ENCODE results near the gene PLA2G4E.

The PLA2G4E gene

GRCh38 chr15:41950127-41950483, 70.7 kb downstream of the PLA2G4E start:
- no peaks in the 10 kb centered on the region for H3K27me3 ChIP-seq (ENCODE audit: control insufficient read depth, insufficient read depth, low read length)
- H3K4me1 ChIP-seq (ENCODE audit: control insufficient read depth, insufficient read depth, low read length): peaks cover 3% of the 10 kb centered on the region
- no peak overlapping the region for H3K9ac ChIP-seq (ENCODE audit: low read length)
- H3K4me3 ChIP-seq (ENCODE audit: low read length): no peak overlapping the region
- no peaks in the 10 kb centered on the region for H3K36me3 ChIP-seq (ENCODE audit: control insufficient read depth, insufficient read depth, low read length)
- H3K9me3 ChIP-seq (ENCODE audit: control insufficient read depth, low read length): no peaks in the 10 kb centered on the region

- H3K27me3 ChIP-seq (ENCODE audit: control insufficient read depth, insufficient read depth, low read length): no peaks in the 10 kb centered on the region
- peaks cover 3% of the 10 kb centered on the region for H3K4me1 ChIP-seq (ENCODE audit: control insufficient read depth, insufficient read depth, low read length)
- no peaks in the 10 kb centered on the region for H3K9me3 ChIP-seq (ENCODE audit: control insufficient read depth, low read length)
- no peak overlapping the region for H3K4me3 ChIP-seq (ENCODE audit: low read length)
- no peaks in the 10 kb centered on the region for H3K36me3 ChIP-seq (ENCODE audit: control insufficient read depth, insufficient read depth, low read length)
- H3K9ac ChIP-seq (ENCODE audit: low read length): no peak overlapping the region
These were observed 71.3 kb downstream of the PLA2G4E start for GRCh38 chr15:41949401-41950126.

GRCh38 chr15:41948490-41948889, 72.4 kb downstream of the PLA2G4E start:
- no peak overlapping the region for H3K4me3 ChIP-seq (ENCODE audit: low read length)
- peaks cover 3% of the 10 kb centered on the region for H3K4me1 ChIP-seq (ENCODE audit: control insufficient read depth, insufficient read depth, low read length)
- H3K9ac ChIP-seq (ENCODE audit: low read length): no peak overlapping the region
- no peaks in the 10 kb centered on the region for H3K27me3 ChIP-seq (ENCODE audit: control insufficient read depth, insufficient read depth, low read length)
- H3K36me3 ChIP-seq (ENCODE audit: control insufficient read depth, insufficient read depth, low read length): no peaks in the 10 kb centered on the region
- H3K9me3 ChIP-seq (ENCODE audit: control insufficient read depth, low read length): no peaks in the 10 kb centered on the region

GRCh38 chr15:41946970-41947369, 73.9 kb downstream of the PLA2G4E start:
- H3K4me3 ChIP-seq (ENCODE audit: low read length): no peak overlapping the region
- H3K27me3 ChIP-seq (ENCODE audit: control insufficient read depth, insufficient read depth, low read length): no peaks in the 10 kb centered on the region
- H3K9ac ChIP-seq (ENCODE audit: low read length): no peak overlapping the region
- peaks cover 3% of the 10 kb centered on the region for H3K4me1 ChIP-seq (ENCODE audit: control insufficient read depth, insufficient read depth, low read length)
- no peaks in the 10 kb centered on the region for H3K36me3 ChIP-seq (ENCODE audit: control insufficient read depth, insufficient read depth, low read length)
- H3K9me3 ChIP-seq (ENCODE audit: control insufficient read depth, low read length): no peaks in the 10 kb centered on the region

DNA sequence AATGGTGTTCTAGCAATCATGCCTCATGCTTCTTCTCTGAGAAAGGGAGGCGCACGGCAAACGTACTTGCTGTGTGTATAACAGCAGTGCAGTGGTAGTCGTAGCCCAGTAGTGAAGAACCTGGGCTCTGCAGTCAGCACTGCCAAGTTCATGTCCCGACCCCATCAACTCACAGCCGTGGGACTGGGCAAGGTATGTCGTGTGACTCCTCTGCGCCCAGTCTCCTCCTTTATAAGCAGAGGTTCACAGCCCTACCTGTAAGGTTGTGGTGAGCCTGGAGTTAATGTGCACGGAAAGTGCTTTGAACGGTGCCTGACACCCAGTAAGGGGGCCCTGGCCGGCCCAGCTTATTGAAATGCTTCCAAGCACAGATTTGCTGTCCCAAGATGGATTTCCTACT, 75.1 kb downstream of the PLA2G4E start:
- Histone ChIP-seq H3K9ac (ENCODE audit: low read length) (no peak overlapping the region), H3K4me3 (ENCODE audit: low read length) (no peak overlapping the region), H3K9me3 (ENCODE audit: control insufficient read depth, low read length) (no peaks in the 10 kb centered on the region), H3K4me1 (ENCODE audit: control insufficient read depth, insufficient read depth, low read length) (no peaks in the 10 kb centered on the region), H3K27me3 (ENCODE audit: control insufficient read depth, insufficient read depth, low read length) (no peaks in the 10 kb centered on the region), H3K36me3 (ENCODE audit: control insufficient read depth, insufficient read depth, low read length) (no peaks in the 10 kb centered on the region)

- no peak overlapping the region for H3K9ac ChIP-seq (ENCODE audit: low read length)
These were observed 75.6 kb downstream of the PLA2G4E start for GRCh38 chr15:41945221-41945620.

GRCh38 chr15:41944313-41944940, 76.4 kb downstream of the PLA2G4E start:
- Histone ChIP-seq H3K36me3 (ENCODE audit: control insufficient read depth, insufficient read depth, low read length) (no peaks in the 10 kb centered on the region), H3K9ac (ENCODE audit: low read length) (no peak overlapping the region), H3K4me3 (ENCODE audit: low read length) (no peak overlapping the region), H3K9me3 (ENCODE audit: control insufficient read depth, low read length) (no peaks in the 10 kb centered on the region), H3K4me1 (ENCODE audit: control insufficient read depth, insufficient read depth, low read length) (no peaks in the 10 kb centered on the region), H3K27me3 (ENCODE audit: control insufficient read depth, insufficient read depth, low read length) (no peaks in the 10 kb centered on the region)

More at GRCh38 chr15:41945221-41945620, 75.6 kb downstream of the PLA2G4E start:
- H3K9me3 ChIP-seq (ENCODE audit: control insufficient read depth, low read length): no peaks in the 10 kb centered on the region
- no peaks in the 10 kb centered on the region for H3K27me3 ChIP-seq (ENCODE audit: control insufficient read depth, insufficient read depth, low read length)
- no peaks in the 10 kb centered on the region for H3K36me3 ChIP-seq (ENCODE audit: control insufficient read depth, insufficient read depth, low read length)
- H3K4me1 ChIP-seq (ENCODE audit: control insufficient read depth, insufficient read depth, low read length): no peaks in the 10 kb centered on the region
- no peak overlapping the region for H3K4me3 ChIP-seq (ENCODE audit: low read length)

DNA sequence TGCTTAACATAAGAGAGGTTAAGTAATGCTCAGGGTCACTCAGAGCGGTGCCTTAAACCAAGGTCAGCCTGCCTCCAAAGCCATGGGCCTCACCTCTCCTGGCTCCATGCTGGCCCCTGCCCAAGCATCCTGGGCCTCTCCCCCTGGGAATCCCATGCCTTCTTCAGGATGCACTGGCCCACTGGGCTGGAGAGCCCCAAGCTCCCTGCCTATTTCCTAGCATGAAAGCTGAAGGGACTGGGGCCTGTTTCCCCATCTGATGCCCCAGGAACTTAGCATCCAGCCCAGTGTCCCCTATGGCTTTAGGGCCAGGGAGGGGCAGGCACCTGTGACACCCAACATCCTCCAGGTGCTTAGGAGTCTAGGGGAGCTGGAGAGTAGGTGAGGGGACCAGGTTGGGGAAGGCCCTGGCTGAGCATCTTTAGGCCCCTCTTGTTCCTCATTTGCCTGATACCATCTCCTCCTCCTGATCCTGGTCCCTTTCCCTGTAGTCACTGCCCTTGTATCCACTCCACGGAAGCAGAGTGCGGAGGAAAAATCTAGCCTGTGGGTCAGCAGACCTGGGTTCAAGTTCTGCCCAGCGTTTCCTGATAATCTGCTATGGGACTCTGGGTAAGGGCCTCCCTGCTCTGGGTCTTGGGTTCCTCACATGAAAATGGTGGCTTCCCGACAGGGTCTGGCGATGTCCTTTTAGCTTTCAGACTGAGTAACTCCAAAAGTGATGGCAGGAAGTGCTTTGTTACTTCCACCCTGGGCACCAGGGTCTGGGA, 77.1 kb downstream of the PLA2G4E start:
- H3K9ac ChIP-seq (ENCODE audit: low read length): no peak overlapping the region
- no peaks in the 10 kb centered on the region for H3K27me3 ChIP-seq (ENCODE audit: control insufficient read depth, insufficient read depth, low read length)
- H3K36me3 ChIP-seq (ENCODE audit: control insufficient read depth, insufficient read depth, low read length): no peaks in the 10 kb centered on the region
- no peaks in the 10 kb centered on the region for H3K9me3 ChIP-seq (ENCODE audit: control insufficient read depth, low read length)
- H3K4me1 ChIP-seq (ENCODE audit: control insufficient read depth, insufficient read depth, low read length): no peaks in the 10 kb centered on the region
- no peak overlapping the region for H3K4me3 ChIP-seq (ENCODE audit: low read length)

GRCh38 chr15:41942886-41943285, 78.0 kb downstream of the PLA2G4E start:
- Histone ChIP-seq H3K9ac (ENCODE audit: low read length) (no peak overlapping the region), H3K4me1 (ENCODE audit: control insufficient read depth, insufficient read depth, low read length) (no peaks in the 10 kb centered on the region), H3K27me3 (ENCODE audit: control insufficient read depth, insufficient read depth, low read length) (no peaks in the 10 kb centered on the region), H3K9me3 (ENCODE audit: control insufficient read depth, low read length) (no peaks in the 10 kb centered on the region), H3K4me3 (ENCODE audit: low read length) (no peak overlapping the region), H3K36me3 (ENCODE audit: control insufficient read depth, insufficient read depth, low read length) (no peaks in the 10 kb centered on the region)

DNA sequence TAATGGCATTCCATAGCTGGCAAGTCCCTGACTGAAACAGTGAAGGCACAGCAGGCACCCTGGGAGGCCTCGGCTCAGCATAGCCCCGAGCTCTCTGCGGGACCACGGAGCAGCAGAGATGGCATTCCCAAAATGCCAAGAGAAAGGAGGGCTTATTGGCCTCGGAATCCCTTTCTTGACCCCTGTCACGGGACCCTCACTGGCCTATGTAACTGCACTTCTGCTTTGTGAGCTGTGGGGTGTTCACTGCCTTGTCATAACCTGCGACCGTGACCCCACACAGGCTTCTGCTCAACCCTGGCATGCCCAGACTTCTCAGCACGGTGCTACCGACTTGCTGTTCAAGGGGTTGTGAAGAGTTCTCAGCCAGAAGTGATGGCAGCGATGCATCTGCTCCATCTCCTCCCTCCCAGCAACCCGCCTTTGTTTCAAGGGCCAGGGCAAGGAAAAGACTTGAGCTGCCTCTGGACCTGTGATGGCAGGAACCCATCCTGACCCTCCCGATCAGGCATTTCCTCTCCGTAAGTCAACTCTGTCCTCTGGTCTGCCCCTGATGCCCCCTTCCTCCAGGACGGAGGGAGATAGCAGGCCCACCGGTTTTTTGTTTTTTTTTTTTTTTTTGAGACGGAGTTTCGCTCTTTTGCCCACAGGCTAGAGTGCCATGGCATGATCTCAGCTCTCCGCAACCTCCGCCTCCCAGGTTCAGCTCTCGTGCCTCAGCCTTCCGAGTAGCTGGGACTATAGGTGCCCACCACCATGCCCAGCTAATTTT, 79.0 kb downstream of the PLA2G4E start:
- no peaks in the 10 kb centered on the region for H3K4me1 ChIP-seq (ENCODE audit: control insufficient read depth, insufficient read depth, low read length)
- H3K9ac ChIP-seq (ENCODE audit: low read length): no peak overlapping the region
- no peak overlapping the region for H3K4me3 ChIP-seq (ENCODE audit: low read length)
- H3K36me3 ChIP-seq (ENCODE audit: control insufficient read depth, insufficient read depth, low read length): no peaks in the 10 kb centered on the region
- H3K9me3 ChIP-seq (ENCODE audit: control insufficient read depth, low read length): no peaks in the 10 kb centered on the region
- no peaks in the 10 kb centered on the region for H3K27me3 ChIP-seq (ENCODE audit: control insufficient read depth, insufficient read depth, low read length)

- H3K9ac ChIP-seq (ENCODE audit: low read length): no peak overlapping the region
- H3K4me3 ChIP-seq (ENCODE audit: low read length): no peak overlapping the region
- H3K36me3 ChIP-seq (ENCODE audit: control insufficient read depth, insufficient read depth, low read length): no peaks in the 10 kb centered on the region
- no peaks in the 10 kb centered on the region for H3K4me1 ChIP-seq (ENCODE audit: control insufficient read depth, insufficient read depth, low read length)
- no peaks in the 10 kb centered on the region for H3K9me3 ChIP-seq (ENCODE audit: control insufficient read depth, low read length)
- no peaks in the 10 kb centered on the region for H3K27me3 ChIP-seq (ENCODE audit: control insufficient read depth, insufficient read depth, low read length)
These were observed 80.4 kb downstream of the PLA2G4E start for GRCh38 chr15:41940441-41940857.

All from mucosa of stomach (tissue), 1 donor.